Endodermal cell (in vitro differentiated cells): Measurements from ENCODE around the gene ALG14. TPM values are rescaled to one million over a fixed set of nuclear protein-coding genes. Genes with fewer than 3 reads are reported as not detected.

Experiments used
- DNase-seq: peaks from one replicate; pipeline ENCODE4 v3.0.0-alpha.2; 2017
- H3K27ac ChIP-seq: 2 replicates; pipeline ENCODE4 v1.5.1; 2013; ENCODE audit warnings: mild to moderate bottlenecking, low read depth, low read length, moderate library complexity
- H3K27me3 ChIP-seq: 2 replicates; pipeline ENCODE4 v1.6.1; 2013; ENCODE audit warnings: mild to moderate bottlenecking, low read length, moderate library complexity; ENCODE audit not compliant: insufficient read depth, control insufficient read depth, poor library complexity, severe bottlenecking
- H3K36me3 ChIP-seq: 2 replicates; pipeline ENCODE4 v1.7.0; 2013; ENCODE audit warnings: mild to moderate bottlenecking, low read length, moderate library complexity; ENCODE audit not compliant: control insufficient read depth, insufficient read depth
- H3K4me1 ChIP-seq: one replicate; pipeline ENCODE4 v1.7.0; 2013; ENCODE audit warnings: low read length; ENCODE audit not compliant: control insufficient read depth, insufficient read depth
- H3K4me3 ChIP-seq: 2 replicates; pipeline ENCODE4 v1.5.1; 2013; ENCODE audit warnings: mild to moderate bottlenecking, low read length, moderate library complexity
- H3K9ac ChIP-seq: 2 replicates; pipeline ENCODE4 v1.6.1; 2013; ENCODE audit warnings: mild to moderate bottlenecking, low read length, moderate library complexity; ENCODE audit not compliant: poor library complexity, severe bottlenecking; ENCODE audit errors: extremely low read depth
- H3K9me3 ChIP-seq: 2 replicates; pipeline ENCODE4 v1.6.1; 2013; ENCODE audit warnings: mild to moderate bottlenecking, low read length, moderate library complexity; ENCODE audit not compliant: control insufficient read depth
- H3K27ac Mint-ChIP-seq: 2 replicates; pipeline ENCODE4 v1.8.0; 2020; ENCODE audit warnings: mixed read lengths
- H3K27me3 Mint-ChIP-seq: 2 replicates; pipeline ENCODE4 v1.8.0; 2021; ENCODE audit warnings: mild to moderate bottlenecking, mixed read lengths; ENCODE audit not compliant: insufficient read depth
- H3K36me3 Mint-ChIP-seq: 2 replicates; pipeline ENCODE4 v1.8.0; 2020; ENCODE audit warnings: low read depth, mixed read lengths
- H3K4me1 Mint-ChIP-seq: 2 replicates; pipeline ENCODE4 v1.8.0; 2020; ENCODE audit warnings: mixed read lengths
- H3K4me3 Mint-ChIP-seq: 2 replicates; pipeline ENCODE4 v1.8.0; 2020; ENCODE audit warnings: mild to moderate bottlenecking, moderate library complexity, mixed read lengths
- H3K9me3 Mint-ChIP-seq: 2 replicates; pipeline ENCODE4 v1.8.0; 2020; ENCODE audit warnings: mild to moderate bottlenecking, mixed read lengths
- CTCF ChIP-seq: fragments of 200-600 bp; sonication (generic); conservative IDR thresholded peaks from 2 replicates; pipeline ENCODE4 v1.5.0; 2021; ENCODE audit warnings: antibody characterized with exemption, mild to moderate bottlenecking
- WGBS, 2 experiments: methylation state at CpG; one replicate each; pipeline versions ENCODE4 v1.1.5 to v1.1.7; 2013; ENCODE audit warnings: missing lambda C conversion rate in 2 of 2, mixed read lengths in 1 of 2; ENCODE audit not compliant: insufficient coverage in 1 of 2, insufficient read length in 1 of 2; 5-methylcytosine and 5-hydroxymethylcytosine counted together
- total RNA-seq, 2 donors: library from RNA; stranded (reverse); fragmentation: NEBNext Ultra II Directional in 1 of 2; extraction: Animal tissue kit (Norgen Biotek cat#: 25700) in 1 of 2; gene quantifications; 2 replicates in 1 of 2; 3 replicates in 1 of 2; pipeline ENCODE4 v1.2.1, GENCODE V29; 2021

ALG14 gene
- total RNA-seq, 2 donors from 2014 or later: 5.9 to 7.0 TPM

GRCh38 chr1:94961988-94962387, 110.8 kb downstream of the ALG14 start:
- Histone ChIP-seq H3K9me3 (no peaks in the 10 kb centered on the region), H3K9ac (no peak overlapping the region), H3K4me1 (no peaks in the 10 kb centered on the region), H3K27me3 (no peaks in the 10 kb centered on the region), H3K27ac (no peak overlapping the region), H3K4me3 (no peak overlapping the region), H3K36me3 (no peaks in the 10 kb centered on the region)
- Mint-ChIP-seq H3K9me3 (no peaks in the 10 kb centered on the region), H3K27ac (no peak overlapping the region), H3K27me3 (no peaks in the 10 kb centered on the region), H3K4me1 (no peaks in the 10 kb centered on the region), H3K36me3 (no peaks in the 10 kb centered on the region), H3K4me3 (no peak overlapping the region)
- WGBS, 2 experiments: 94 to 100% methylated on average over 1 to 2 of the region's 3 CpGs
- no peak for TF ChIP-seq CTCF
- DNase-seq: no peak

GRCh38 chr1:94961582-94961981, 111.2 kb downstream of the ALG14 start:
- Mint-ChIP-seq H3K9me3 (no peaks in the 10 kb centered on the region), H3K27ac (no peak overlapping the region), H3K36me3 (no peaks in the 10 kb centered on the region), H3K4me1 (no peaks in the 10 kb centered on the region), H3K4me3 (no peak overlapping the region), H3K27me3 (no peaks in the 10 kb centered on the region)
- no peak for TF ChIP-seq CTCF
- Histone ChIP-seq H3K4me3 (no peak overlapping the region), H3K9me3 (no peaks in the 10 kb centered on the region), H3K27me3 (no peaks in the 10 kb centered on the region), H3K4me1 (no peaks in the 10 kb centered on the region), H3K27ac (no peak overlapping the region), H3K9ac (no peak overlapping the region), H3K36me3 (no peaks in the 10 kb centered on the region)
- no peak for DNase-seq
- WGBS, 2 experiments: 87 to 94% methylated on average over 5 to 7 of the region's 7 CpGs

GRCh38 chr1:94958081-94958480, 114.7 kb downstream of the ALG14 start:
- no peak overlapping the region for H3K27ac Mint-ChIP-seq
- H3K9ac ChIP-seq: no peak overlapping the region
- peaks cover 9% of the 10 kb centered on the region for H3K4me1 Mint-ChIP-seq
- no peaks in the 10 kb centered on the region for H3K27me3 ChIP-seq
- peaks cover 3% of the 10 kb centered on the region for H3K27me3 Mint-ChIP-seq
- no peak overlapping the region for H3K4me3 ChIP-seq
- WGBS, 2 experiments: 86 to 100% methylated on average over 1 of the region's 1 CpG
- H3K36me3 ChIP-seq: no peaks in the 10 kb centered on the region
- no peaks in the 10 kb centered on the region for H3K9me3 Mint-ChIP-seq
- peaks cover 2% of the 10 kb centered on the region for H3K9me3 ChIP-seq
- H3K27ac ChIP-seq: no peak overlapping the region
- no peak overlapping the region for H3K4me3 Mint-ChIP-seq
- no peak for TF ChIP-seq CTCF
- no peaks in the 10 kb centered on the region for H3K36me3 Mint-ChIP-seq
- no peaks in the 10 kb centered on the region for H3K4me1 ChIP-seq
- no peak for DNase-seq
